Esophagus squamous epithelium (tissue), 5 donors: ENCODE results near the gene CDC42BPG. TPM values are rescaled to one million over a fixed set of nuclear protein-coding genes. Genes with fewer than 3 reads are reported as not detected.

ENCODE experiments used
- DNase-seq: peaks from one replicate; lab custom pipeline; 2025; lab: John Stamatoyannopoulos, UW
- H3K27ac ChIP-seq, 4 donors: fragments of 200-600 bp; sonication (generic); one replicate each; pipeline ENCODE4 v1.5.1; 2016 to 2019; ENCODE audit warnings: mild to moderate bottlenecking in 1 of 4
- H3K27me3 ChIP-seq, 4 donors: fragments of 200-600 bp; sonication (generic); 1 replicate in 3 of 4; 2 replicates in 1 of 4; pipeline versions ENCODE4 v1.5.1 to v1.6.0; 2017 to 2021; ENCODE audit warnings: antibody characterized with exemption in 1 of 4
- H3K36me3 ChIP-seq, 3 donors: fragments of 200-600 bp; sonication (generic); one replicate each; pipeline ENCODE4 v1.5.1; 2016 to 2019
- H3K4me1 ChIP-seq, 3 donors: fragments of 200-600 bp; sonication (generic); one replicate each; pipeline ENCODE4 v1.5.1; 2017 to 2019
- H3K4me3 ChIP-seq, 4 donors: fragments of 200-600 bp; sonication (generic); 1 replicate in 3 of 4; 2 replicates in 1 of 4; pipeline ENCODE4 v1.5.1; 2016 to 2019; ENCODE audit warnings: mild to moderate bottlenecking in 2 of 4, moderate library complexity in 1 of 4
- H3K9me3 ChIP-seq, 3 donors: fragments of 200-600 bp; sonication (generic); one replicate each; pipeline ENCODE4 v1.5.1; 2016 to 2019
- POLR2A ChIP-seq, 4 donors: fragments of 450-650 bp; IDR thresholded peaks; one replicate each; pipeline ENCODE4 v1.6.1; 2017; ENCODE audit warnings: antibody characterized with exemption in 4 of 4, mild to moderate bottlenecking in 4 of 4, moderate library complexity in 3 of 4
- WGBS, 2 donors: methylation state at CpG; one replicate each; pipeline ENCODE4 v1.1.5; 2018; 5-methylcytosine and 5-hydroxymethylcytosine counted together
- intact Hi-C: fragments of 100-400 bp; cut with DNase I; formaldehyde crosslinking; loops from one replicate; pipeline ENCODE4 v1.15.0; 2022
- total RNA-seq, 4 donors: library from RNA; depleted of rRNA; stranded (reverse); fragments of >200 nt; gene quantifications; one replicate each; pipeline ENCODE4 v1.1.0, GENCODE V29; 2016
- TF ChIP-seq, protein P1 (sequence below), 6 experiments: fragments of 450-650 bp in 4 of 6; fragments of 200-600 bp in 2 of 6; sonication (generic) in 2 of 6; IDR thresholded peaks; one replicate each; pipeline ENCODE4 v1.5.1; 2016 to 2019; ENCODE audit warnings: antibody characterized with exemption in 6 of 6, mild to moderate bottlenecking in 4 of 6, moderate library complexity in 4 of 6
- donor health status: DM: yes; HTN: yes; CAD: no.

CDC42BPG gene
- total RNA-seq, 4 donors from 2014 or later = 16.4 to 48.5 (median 25.0) TPM

DNA sequence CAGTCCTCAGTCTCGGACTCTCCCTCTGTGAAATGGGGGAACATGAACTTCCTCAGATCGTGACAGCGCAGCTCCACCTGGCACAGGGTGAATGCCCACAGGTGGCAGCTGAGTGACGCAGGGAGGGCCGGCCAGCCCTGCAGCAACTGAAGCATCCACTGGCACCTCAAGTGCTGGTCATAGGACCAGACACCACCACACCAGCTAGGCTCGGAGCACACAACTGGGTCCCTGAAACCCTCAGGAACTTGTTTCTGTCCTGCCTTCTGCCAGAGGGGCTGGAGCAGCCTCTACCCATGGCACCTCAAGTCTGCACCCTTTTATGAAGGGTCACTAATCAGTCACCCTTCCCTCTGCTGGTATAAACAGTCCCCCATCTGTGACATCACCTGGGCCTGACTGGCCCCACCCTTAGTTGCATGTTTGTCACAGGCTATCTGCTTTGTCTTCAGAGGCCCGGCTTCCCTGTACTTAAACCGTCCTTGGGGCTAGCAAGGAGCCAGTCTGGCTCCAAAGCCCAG lies 7.4 kb upstream of the CDC42BPG start:
- no peak for DNase-seq
- 73 to 85% methylated on average over 2 to 4 of the region's 8 CpGs for WGBS, 2 donors
- Histone ChIP-seq H3K9me3 (no peaks in the 10 kb centered on the region), H3K4me3 (no peak overlapping the region), H3K4me1 (peaks cover 60 to 100% (median 82%) of the 10 kb centered on the region in 3 donors), H3K36me3 (peaks cover 3 to 24% (median 13%) of the 10 kb centered on the region in 3 donors), H3K27ac (peak overlapping the region; percentile 49 to 94 (median 71)), H3K27me3 (no peaks in the 10 kb centered on the region)
- TF ChIP-seq POLR2A (IDR thresholded peaks at IDR 0.05) = peak in 1 of 4 donors; percentile 46
- TF ChIP-seq, protein P1, sequence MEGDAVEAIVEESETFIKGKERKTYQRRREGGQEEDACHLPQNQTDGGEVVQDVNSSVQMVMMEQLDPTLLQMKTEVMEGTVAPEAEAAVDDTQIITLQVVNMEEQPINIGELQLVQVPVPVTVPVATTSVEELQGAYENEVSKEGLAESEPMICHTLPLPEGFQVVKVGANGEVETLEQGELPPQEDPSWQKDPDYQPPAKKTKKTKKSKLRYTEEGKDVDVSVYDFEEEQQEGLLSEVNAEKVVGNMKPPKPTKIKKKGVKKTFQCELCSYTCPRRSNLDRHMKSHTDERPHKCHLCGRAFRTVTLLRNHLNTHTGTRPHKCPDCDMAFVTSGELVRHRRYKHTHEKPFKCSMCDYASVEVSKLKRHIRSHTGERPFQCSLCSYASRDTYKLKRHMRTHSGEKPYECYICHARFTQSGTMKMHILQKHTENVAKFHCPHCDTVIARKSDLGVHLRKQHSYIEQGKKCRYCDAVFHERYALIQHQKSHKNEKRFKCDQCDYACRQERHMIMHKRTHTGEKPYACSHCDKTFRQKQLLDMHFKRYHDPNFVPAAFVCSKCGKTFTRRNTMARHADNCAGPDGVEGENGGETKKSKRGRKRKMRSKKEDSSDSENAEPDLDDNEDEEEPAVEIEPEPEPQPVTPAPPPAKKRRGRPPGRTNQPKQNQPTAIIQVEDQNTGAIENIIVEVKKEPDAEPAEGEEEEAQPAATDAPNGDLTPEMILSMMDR (IDR thresholded peaks at IDR 0.05) = no peak
- intact Hi-C loops = loop anchor here (5.0 kb wide), 1 partner anchor 160 kb away; the partner anchor contains the start of gene ARL2

DNA sequence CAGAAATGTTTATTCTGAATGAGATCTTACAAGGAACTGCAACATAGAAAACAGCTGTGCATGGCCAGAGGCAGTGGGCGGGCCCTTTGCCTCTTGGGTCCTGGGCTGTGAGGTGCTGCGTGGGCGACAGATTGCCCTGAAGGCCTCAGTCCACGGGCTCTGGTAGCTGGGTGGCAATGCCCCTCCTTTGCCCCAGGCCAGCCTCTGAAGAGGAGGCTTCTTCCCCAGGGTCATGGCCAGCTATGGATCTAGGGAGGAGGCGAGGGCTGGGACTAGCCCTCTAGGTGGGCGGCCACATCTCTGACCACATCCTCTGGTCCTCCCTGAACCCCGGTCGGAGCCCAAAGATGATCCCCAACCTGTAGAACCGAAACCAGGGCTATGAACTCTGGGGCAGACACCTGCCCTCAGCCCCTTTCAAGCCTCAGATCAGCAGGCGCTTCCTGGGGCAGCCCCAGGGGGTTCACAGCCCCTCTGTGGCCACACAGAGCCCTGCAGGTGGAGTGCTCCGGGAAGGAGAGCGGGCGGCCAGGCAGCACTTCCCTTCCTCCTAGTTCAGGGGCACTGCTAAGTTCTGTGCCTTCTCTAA lies 6.6 kb upstream of the CDC42BPG start:
- H3K27ac ChIP-seq = peak overlapping the region; percentile 39 to 94 (median 71)
- intact Hi-C loops = loop anchor here (5.0 kb wide), 1 partner anchor 161 kb away; the partner anchor contains the start of gene ARL2
- peaks cover 3 to 24% (median 13%) of the 10 kb centered on the region in 3 donors for H3K36me3 ChIP-seq
- no peaks in the 10 kb centered on the region for H3K27me3 ChIP-seq
- H3K4me1 ChIP-seq = peaks cover 52 to 96% (median 74%) of the 10 kb centered on the region in 3 donors
- no peaks in the 10 kb centered on the region for H3K9me3 ChIP-seq
- peak overlapping the region in 1 of 4 donors; percentile 3 for H3K4me3 ChIP-seq
- TF ChIP-seq POLR2A (IDR thresholded peaks at IDR 0.05) = no peak
- TF ChIP-seq, protein P1 (IDR thresholded peaks at IDR 0.05) = no peak
- no peak for DNase-seq
- 8 to 70% methylated on average over 2 to 3 of the region's 13 CpGs for WGBS, 2 donors

DNA sequence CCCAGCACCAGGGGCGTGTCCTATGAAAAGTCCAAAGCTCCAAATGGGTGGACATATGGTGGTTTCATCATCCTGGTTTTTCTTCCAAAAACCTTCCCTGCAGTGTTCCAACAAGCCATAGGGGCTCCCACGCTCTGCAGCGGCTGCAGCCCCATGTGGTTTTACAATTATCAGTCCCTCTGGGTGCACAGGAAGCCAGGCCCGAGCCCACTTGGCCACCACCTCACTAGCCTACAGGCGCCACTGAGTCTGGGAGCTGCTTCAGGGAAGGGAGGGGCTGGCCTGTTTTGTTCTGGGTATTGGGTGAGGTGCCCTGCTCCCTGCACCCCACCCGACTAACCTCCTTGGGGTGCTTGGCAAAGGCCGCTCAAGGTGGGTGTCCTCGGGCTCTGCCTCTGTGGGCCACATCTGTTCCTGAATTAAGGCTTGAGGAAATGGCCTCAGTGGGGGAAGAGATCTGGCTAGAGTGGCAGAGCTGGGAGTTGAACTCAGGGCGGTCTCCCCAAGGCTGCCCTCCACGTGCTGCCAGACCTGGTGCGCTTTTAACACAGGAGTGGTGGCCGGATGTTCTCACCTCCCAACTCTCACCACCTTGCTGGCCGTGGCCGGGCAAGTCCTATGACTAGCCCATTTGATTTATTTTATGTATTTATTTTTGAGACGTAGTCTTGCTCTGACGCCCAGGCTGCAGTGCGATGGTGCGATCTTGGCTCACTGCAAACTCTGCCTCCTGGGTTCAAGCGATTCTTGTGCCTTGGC lies 5.3 kb upstream of the CDC42BPG start:
- intact Hi-C loops = loop anchor here (5.0 kb wide), 2 partner anchors 43 to 163 kb away; partner anchors contain the start of gene ARL2
- Histone ChIP-seq H3K9me3 (no peaks in the 10 kb centered on the region), H3K4me1 (peaks cover 39 to 94% (median 61%) of the 10 kb centered on the region in 3 donors), H3K36me3 (peaks cover 3 to 24% (median 13%) of the 10 kb centered on the region in 3 donors), H3K27ac (peak overlapping the region in 3 of 4 donors; percentile 46 to 90 (median 52)), H3K4me3 (no peak overlapping the region), H3K27me3 (no peaks in the 10 kb centered on the region)
- 79 to 88% methylated on average over 11 to 12 of the region's 19 CpGs for WGBS, 2 donors
- TF ChIP-seq POLR2A (IDR thresholded peaks at IDR 0.05) = no peak
- TF ChIP-seq, protein P1 (IDR thresholded peaks at IDR 0.05) = no peak
- no peak for DNase-seq

DNA sequence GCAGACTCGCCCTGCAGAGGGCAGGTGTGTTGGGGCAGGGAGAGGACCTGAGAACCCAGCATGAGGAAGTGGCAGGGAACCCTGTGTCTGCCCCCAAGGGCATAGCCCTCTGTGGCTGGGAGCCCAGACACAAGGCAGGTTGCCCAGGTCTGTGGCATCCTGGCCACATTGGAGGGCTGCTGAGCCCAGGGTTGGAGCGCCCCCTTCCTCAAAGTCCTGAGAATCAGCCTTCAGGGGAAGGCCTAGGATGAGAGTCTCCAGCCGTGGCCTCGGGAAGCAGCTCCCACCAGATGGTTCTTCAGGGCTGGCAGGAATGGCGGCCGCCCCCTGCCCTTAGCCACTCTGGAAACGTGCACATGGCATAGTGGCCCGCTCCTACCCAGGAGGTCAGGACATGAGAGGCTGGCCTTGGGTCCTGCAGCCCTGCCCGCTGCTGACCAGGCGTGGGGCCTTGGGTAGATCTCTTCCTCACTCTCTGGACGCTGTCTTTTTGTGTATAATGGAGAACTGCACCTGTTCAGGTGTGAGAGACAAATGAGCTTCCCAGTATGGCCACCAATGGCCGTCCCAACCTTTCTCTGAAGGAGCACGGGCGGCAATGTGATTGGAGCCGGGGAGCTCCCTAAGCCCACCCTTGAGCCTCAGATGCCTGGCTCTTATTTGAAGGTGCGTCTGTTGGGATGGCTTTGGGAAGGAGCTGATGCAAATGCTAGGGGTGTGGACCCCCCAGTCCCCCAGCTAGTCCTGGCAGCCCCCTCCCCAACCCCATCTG lies 4.6 kb upstream of the CDC42BPG start:
- Histone ChIP-seq H3K4me3 (no peak overlapping the region), H3K9me3 (no peaks in the 10 kb centered on the region), H3K27ac (peak overlapping the region; percentile 1 to 90 (median 8)), H3K36me3 (peaks cover 3 to 16% (median 6%) of the 10 kb centered on the region in 3 donors), H3K4me1 (peaks cover 34 to 94% (median 53%) of the 10 kb centered on the region in 3 donors), H3K27me3 (no peaks in the 10 kb centered on the region)
- WGBS, 2 donors = 72% methylated on average over 5 of the region's 16 CpGs; no CpG with 5 or more reads in 1 of the 2 donors
- intact Hi-C loops = loop anchor here (5.0 kb wide), 1 partner anchor 43 kb away; no protein-coding TSS in a partner anchor
- DNase-seq = no peak
- TF ChIP-seq, protein P1 (IDR thresholded peaks at IDR 0.05) = peak in 3 of 6 experiments; percentile 6 to 29 (median 14)
- TF ChIP-seq POLR2A (IDR thresholded peaks at IDR 0.05) = no peak
